Measurements from ENCODE around the gene NCKIPSD.

NCKIPSD gene

GRCh38 chr3:48700731-48701405 lies 15.2 kb upstream of the NCKIPSD start:
- TF ChIP-seq CTCF (IDR thresholded peaks at IDR 0.05): no peak
- peak overlapping the region in 1 of 2 donors; percentile 15 for H3K27ac ChIP-seq
- no peak for DNase-seq (ENCODE audit: low spot score)
- no peak overlapping the region for H3K4me3 ChIP-seq

GRCh38 chr3:48698891-48699290 lies 13.2 kb upstream of the NCKIPSD start:
- no peak for DNase-seq (ENCODE audit: low spot score)
- Histone ChIP-seq H3K4me3 (no peak overlapping the region), H3K27ac (no peak overlapping the region)
- no peak for TF ChIP-seq CTCF (IDR thresholded peaks at IDR 0.05)

GRCh38 chr3:48697952-48698351 lies 12.2 kb upstream of the NCKIPSD start:
- Histone ChIP-seq H3K27ac (no peak overlapping the region), H3K4me3 (no peak overlapping the region)
- DNase-seq (ENCODE audit: low spot score): no peak
- no peak for TF ChIP-seq CTCF (IDR thresholded peaks at IDR 0.05)

DNA sequence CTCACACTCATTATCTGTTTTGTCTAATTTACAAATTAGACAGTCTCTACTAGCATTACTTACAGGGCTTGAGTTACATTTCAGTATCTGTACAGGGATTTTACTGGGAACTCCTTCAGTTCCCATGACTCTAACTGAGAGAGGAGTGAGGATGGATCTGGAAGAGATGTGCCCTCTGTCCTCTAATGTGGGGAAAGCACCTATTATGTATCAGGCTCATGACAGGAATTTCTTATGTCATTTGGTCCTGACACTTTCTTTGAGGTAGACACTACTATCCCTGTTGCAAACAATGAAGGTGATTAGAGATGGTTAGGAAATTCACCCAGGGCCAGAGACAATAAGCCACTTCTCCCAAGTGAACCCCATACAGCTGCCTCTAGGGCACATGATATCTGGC lies 10.9 kb upstream of the NCKIPSD start:
- peak overlapping the region in 1 of 2 donors; percentile 96 for H3K27ac ChIP-seq
- no peak for TF ChIP-seq CTCF (IDR thresholded peaks at IDR 0.05)
- no peak for DNase-seq (ENCODE audit: low spot score)
- no peak overlapping the region for H3K4me3 ChIP-seq

DNA sequence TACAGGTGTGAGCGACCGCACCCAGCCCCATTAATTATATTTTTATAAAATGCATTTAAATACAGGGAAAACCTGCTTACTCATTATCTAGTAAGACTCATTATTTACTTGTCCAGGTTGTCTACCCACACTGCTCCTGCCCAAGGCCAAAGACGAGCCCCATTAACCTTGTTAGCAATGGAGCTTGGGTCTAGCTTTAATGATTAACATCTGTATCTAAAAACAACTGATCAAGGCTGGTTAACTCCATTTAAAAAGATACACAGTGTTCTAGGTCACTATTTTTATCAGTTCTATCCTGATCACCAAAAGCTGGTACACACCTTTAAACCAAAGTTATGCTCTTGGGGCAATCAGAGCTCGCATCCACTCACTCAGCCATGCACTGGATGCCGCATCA lies 10.4 kb upstream of the NCKIPSD start:
- H3K27ac ChIP-seq: peak overlapping the region; percentile 76 to 96
- no peak overlapping the region for H3K4me3 ChIP-seq
- no peak for TF ChIP-seq CTCF (IDR thresholded peaks at IDR 0.05)
- no peak for DNase-seq (ENCODE audit: low spot score)

- TF ChIP-seq CTCF (IDR thresholded peaks at IDR 0.05): no peak
- Histone ChIP-seq H3K27ac (peak overlapping the region; percentile 76 to 96), H3K4me3 (peak overlapping the region; percentile 79)
- DNase-seq (ENCODE audit: low spot score): peak; percentile 87
These were observed 9.7 kb upstream of the NCKIPSD start for GRCh38 chr3:48695393-48695753.

DNA sequence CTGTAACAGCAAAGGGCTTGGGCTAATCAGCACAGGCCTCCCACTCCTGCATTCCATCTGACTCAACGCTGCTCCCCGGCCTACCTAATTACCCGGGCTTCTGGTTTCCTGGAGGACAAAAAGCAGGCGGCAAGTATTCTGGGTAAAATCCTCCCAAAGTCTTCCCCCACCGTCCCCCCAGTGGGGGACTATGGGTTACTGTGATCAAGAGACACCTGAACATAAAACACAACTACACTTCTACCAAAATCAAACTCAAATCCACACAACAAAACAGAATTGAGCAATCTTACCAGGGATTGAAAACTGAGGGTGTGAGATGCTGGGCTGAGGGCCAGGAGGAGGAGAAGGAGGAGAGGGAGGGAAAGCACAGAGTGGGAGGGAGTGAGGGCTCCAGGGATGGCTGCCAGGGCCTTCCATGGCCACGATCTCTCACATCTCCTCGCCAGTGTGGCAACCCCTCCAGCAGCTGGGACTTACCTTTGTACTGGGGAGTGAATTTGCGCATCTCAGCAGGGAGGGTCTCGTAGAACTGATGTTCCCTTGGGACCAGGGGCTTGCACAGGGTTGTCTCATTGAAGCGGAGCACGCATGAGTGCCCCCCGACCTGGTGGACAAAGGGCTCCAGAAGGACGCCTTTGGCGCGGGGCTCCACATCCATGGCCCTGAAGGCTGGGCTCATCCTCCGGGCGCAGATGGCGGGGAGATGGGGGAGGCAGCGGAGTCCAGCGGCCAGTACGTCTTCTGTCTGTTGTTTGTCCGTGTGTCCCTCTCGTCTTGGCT lies 9.1 kb upstream of the NCKIPSD start:
- Histone ChIP-seq H3K27ac (peak overlapping the region; percentile 76 to 96), H3K4me3 (peak overlapping the region; percentile 79)
- peak; percentile 88 for DNase-seq (ENCODE audit: low spot score)
- no peak for TF ChIP-seq CTCF (IDR thresholded peaks at IDR 0.05)

All from coronary artery (tissue), 2 donors.